Prostate gland (tissue), 2 donors: ENCODE results near the gene ARHGEF38. TPM values are rescaled to one million over a fixed set of nuclear protein-coding genes. Genes with fewer than 3 reads are reported as not detected.

Experiments used
- DNase-seq: peaks from one replicate; pipeline ENCODE4 v3.0.0-alpha.2; 2019; ENCODE audit warnings: low spot score
- H3K27ac ChIP-seq, 2 donors: fragments of 200-600 bp; sonication (generic); 2 replicates each; pipeline ENCODE4 v1.5.1; 2017 to 2019
- H3K27me3 ChIP-seq: fragments of 200-600 bp; sonication (generic); replicated peaks from 2 replicates; pipeline ENCODE4 v1.5.1; 2019; ENCODE audit not compliant: insufficient read depth
- H3K36me3 ChIP-seq, 2 donors: fragments of 200-600 bp; sonication (generic); 1 replicate in 1 of 2; 2 replicates in 1 of 2; pipeline versions ENCODE4 v1.5.1 to v1.8.1; 2017 to 2019
- H3K4me1 ChIP-seq: fragments of 200-600 bp; sonication (generic); replicated peaks from 2 replicates; pipeline ENCODE4 v1.5.1; 2019
- H3K4me3 ChIP-seq, 2 donors: fragments of 200-600 bp; sonication (generic); 2 replicates each; pipeline ENCODE4 v1.5.1; 2017 to 2019
- H3K9me3 ChIP-seq: fragments of 200-600 bp; sonication (generic); 2 replicates; pipeline ENCODE4 v1.5.1; 2017
- CTCF ChIP-seq, 4 experiments: fragments of 200-600 bp in 2 of 4; fragments of 450-650 bp in 2 of 4; sonication (generic) in 2 of 4; IDR thresholded peaks; 1 replicate in 3 of 4; 2 replicates in 1 of 4; pipeline ENCODE4 v1.5.1; 2016 to 2019; ENCODE audit warnings: antibody characterized with exemption in 4 of 4, mild to moderate bottlenecking in 2 of 4, moderate library complexity in 2 of 4
- POLR2A ChIP-seq: fragments of 450-650 bp; IDR thresholded peaks from one replicate; pipeline ENCODE4 v1.6.1; 2016; ENCODE audit warnings: antibody characterized with exemption, mild to moderate bottlenecking
- POLR2AphosphoS5 ChIP-seq: sonication (generic); formaldehyde crosslinking; IDR thresholded peaks from one replicate; pipeline ENCODE4 v1.6.1; 2017; ENCODE audit warnings: antibody characterized with exemption
- WGBS: methylation state at CpG from one replicate; pipeline ENCODE4 v1.1.5; 2018; 5-methylcytosine and 5-hydroxymethylcytosine counted together
- intact Hi-C: fragments of 100-400 bp; cut with DNase I; formaldehyde crosslinking; loops from one replicate; pipeline ENCODE4 v1.14.2; 2022
- total RNA-seq, 2 donors: library from RNA; depleted of rRNA; stranded (reverse); fragments of >200 nt; gene quantifications; one replicate each; pipeline ENCODE4 v1.1.0, GENCODE V29; 2016

The ARHGEF38 gene
- total RNA-seq, 2 donors from 2014 or later: 10.4 to 25.7 TPM

GRCh38 chr4:105568584-105568983, 16.2 kb downstream of the ARHGEF38 start:
- H3K4me3 ChIP-seq: no peak overlapping the region

GRCh38 chr4:105569057-105569865, 16.8 kb downstream of the ARHGEF38 start:
- H3K27ac ChIP-seq: peak overlapping the region in 1 of 2 donors; percentile 25
- WGBS: 80% methylated on average over 3 of the region's 3 CpGs
- intact Hi-C loops: no loop called here
- TF ChIP-seq CTCF (IDR thresholded peaks at IDR 0.05) (no peak), POLR2AphosphoS5 (peak; percentile 26)
- DNase-seq: no peak
- H3K4me1 ChIP-seq: peaks cover 7% of the 10 kb centered on the region
- H3K36me3 ChIP-seq: no peaks in the 10 kb centered on the region
- H3K9me3 ChIP-seq: no peaks in the 10 kb centered on the region
- H3K27me3 ChIP-seq: no peaks in the 10 kb centered on the region
- no peak overlapping the region for H3K4me3 ChIP-seq

More at GRCh38 chr4:105568584-105568983, 16.2 kb downstream of the ARHGEF38 start:
- intact Hi-C loops: no loop called here
- no peak for DNase-seq
- no peaks in the 10 kb centered on the region for H3K9me3 ChIP-seq
- no peaks in the 10 kb centered on the region for H3K36me3 ChIP-seq
- H3K27me3 ChIP-seq: no peaks in the 10 kb centered on the region
- 47% methylated on average over 1 of the region's 1 CpG for WGBS
- H3K4me1 ChIP-seq: peaks cover 7% of the 10 kb centered on the region
- H3K27ac ChIP-seq: peak overlapping the region in 1 of 2 donors; percentile 25
- no peak for TF ChIP-seq POLR2AphosphoS5
- TF ChIP-seq POLR2A: no peak
- TF ChIP-seq CTCF (IDR thresholded peaks at IDR 0.05): no peak

- peak overlapping the region in 1 of 2 donors; percentile 25 for H3K27ac ChIP-seq
Measured at GRCh38 chr4:105569866-105570236, 17.4 kb downstream of the ARHGEF38 start.

GRCh38 chr4:105572296-105572695, 19.9 kb downstream of the ARHGEF38 start:
- H3K27ac ChIP-seq: no peak overlapping the region
- no peak overlapping the region for H3K4me3 ChIP-seq
- no peaks in the 10 kb centered on the region for H3K27me3 ChIP-seq
- TF ChIP-seq CTCF (IDR thresholded peaks at IDR 0.05) (no peak), POLR2AphosphoS5 (peak; percentile 22), POLR2A (no peak)
- H3K4me1 ChIP-seq: no peaks in the 10 kb centered on the region
- intact Hi-C loops: no loop called here
- 48% methylated on average over 3 of the region's 3 CpGs for WGBS
- no peaks in the 10 kb centered on the region for H3K36me3 ChIP-seq
- H3K9me3 ChIP-seq: no peaks in the 10 kb centered on the region
- DNase-seq: no peak

More at GRCh38 chr4:105569866-105570236, 17.4 kb downstream of the ARHGEF38 start:
- H3K9me3 ChIP-seq: no peaks in the 10 kb centered on the region
- H3K4me3 ChIP-seq: no peak overlapping the region
- peaks cover 6% of the 10 kb centered on the region for H3K4me1 ChIP-seq
- TF ChIP-seq POLR2A: no peak
- no peak for TF ChIP-seq POLR2AphosphoS5
- TF ChIP-seq CTCF (IDR thresholded peaks at IDR 0.05): no peak
- DNase-seq: no peak
- intact Hi-C loops: no loop called here
- H3K36me3 ChIP-seq: no peaks in the 10 kb centered on the region
- WGBS: 52% methylated on average over 2 of the region's 2 CpGs
- H3K27me3 ChIP-seq: no peaks in the 10 kb centered on the region
